GM21423 (cell line): ENCODE results near the gene FRMD7.
"Not testable (repeated sequence)": the region's sequence is repeated elsewhere in the genome, so short reads cannot be mapped to it uniquely, and the experiment has no call there.

ENCODE experiments used
- ATAC-seq: cut with Tn5 transposase; IDR thresholded peaks from one replicate; pipeline ENCODE4 v1.9.1; 2021; ENCODE audit warnings: mild to moderate bottlenecking, moderate library complexity; ENCODE audit not compliant: unreplicated experiment

Gene FRMD7, protein sequence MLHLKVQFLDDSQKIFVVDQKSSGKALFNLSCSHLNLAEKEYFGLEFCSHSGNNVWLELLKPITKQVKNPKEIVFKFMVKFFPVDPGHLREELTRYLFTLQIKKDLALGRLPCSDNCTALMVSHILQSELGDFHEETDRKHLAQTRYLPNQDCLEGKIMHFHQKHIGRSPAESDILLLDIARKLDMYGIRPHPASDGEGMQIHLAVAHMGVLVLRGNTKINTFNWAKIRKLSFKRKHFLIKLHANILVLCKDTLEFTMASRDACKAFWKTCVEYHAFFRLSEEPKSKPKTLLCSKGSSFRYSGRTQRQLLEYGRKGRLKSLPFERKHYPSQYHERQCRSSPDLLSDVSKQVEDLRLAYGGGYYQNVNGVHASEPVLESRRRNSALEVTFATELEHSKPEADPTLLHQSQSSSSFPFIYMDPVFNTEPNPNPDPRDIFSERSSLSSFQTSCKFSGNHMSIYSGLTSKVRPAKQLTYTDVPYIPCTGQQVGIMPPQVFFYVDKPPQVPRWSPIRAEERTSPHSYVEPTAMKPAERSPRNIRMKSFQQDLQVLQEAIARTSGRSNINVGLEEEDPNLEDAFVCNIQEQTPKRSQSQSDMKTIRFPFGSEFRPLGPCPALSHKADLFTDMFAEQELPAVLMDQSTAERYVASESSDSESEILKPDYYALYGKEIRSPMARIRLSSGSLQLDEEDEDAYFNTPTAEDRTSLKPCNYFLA

DNA sequence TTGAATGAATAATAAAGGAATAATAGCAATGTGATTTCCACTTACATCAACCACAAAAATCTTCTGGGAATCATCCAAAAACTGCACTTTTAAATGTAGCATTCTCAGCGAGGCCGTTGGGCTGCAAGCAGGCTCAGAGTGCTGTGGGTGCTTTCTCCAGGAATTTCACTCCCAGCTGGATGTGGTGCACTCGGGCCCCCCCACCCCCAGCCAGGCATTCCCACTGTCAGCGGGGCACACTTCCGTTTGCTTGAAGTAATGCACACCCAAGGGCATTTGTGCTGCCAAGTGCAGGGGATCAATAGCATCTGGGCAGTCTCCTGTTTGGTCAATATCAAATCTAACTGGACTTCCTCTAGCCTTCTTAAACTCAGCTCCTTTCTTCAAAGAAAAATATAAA, at the start of gene FRMD7:
Gene FRMD7, minus strand, starts transcription at position 278 of the 400 bp plus-strand sequence. Its CDS starts 176 bp downstream, at position 102.
- no peak for ATAC-seq

DNA sequence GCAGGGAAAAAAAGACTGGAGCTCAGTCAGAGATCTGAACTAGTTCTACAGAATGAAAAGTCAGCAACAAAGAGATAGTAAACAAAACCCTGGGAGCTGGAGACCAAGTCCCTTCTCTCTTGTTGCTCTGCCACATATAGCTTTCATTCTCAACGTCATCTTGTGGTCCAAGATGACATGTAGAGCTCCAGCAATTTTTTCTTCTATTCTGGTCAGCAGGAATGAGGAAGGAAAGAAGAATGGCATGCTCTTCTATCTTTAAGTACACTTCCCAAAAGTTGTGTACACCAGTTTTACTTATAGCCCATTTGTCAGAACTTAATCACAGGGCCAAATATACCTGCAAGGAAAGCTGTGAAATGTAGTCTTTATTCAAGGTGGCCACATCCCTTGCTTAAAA, 45.8 kb upstream of the FRMD7 start:
- ATAC-seq: no peak

DNA sequence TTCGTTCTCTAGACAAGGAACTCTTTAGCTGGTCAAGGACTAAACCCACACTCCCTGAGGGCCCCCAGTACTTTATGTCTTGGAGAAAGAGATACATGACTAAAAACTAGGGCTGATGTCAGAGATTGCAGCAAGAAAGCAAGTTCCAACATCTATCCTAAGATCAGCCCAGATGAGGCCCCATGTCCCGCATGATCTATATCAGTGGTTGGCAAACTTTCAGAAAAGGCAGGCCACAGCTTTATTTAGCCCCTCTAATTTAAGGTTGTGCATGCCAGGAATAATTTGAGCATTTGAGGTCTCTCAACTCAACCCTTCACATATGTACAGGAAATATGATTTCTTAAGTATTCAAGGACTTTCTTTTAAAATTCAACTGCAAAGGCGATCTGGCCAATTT, 44.1 kb upstream of the FRMD7 start:
- no peak for ATAC-seq

DNA sequence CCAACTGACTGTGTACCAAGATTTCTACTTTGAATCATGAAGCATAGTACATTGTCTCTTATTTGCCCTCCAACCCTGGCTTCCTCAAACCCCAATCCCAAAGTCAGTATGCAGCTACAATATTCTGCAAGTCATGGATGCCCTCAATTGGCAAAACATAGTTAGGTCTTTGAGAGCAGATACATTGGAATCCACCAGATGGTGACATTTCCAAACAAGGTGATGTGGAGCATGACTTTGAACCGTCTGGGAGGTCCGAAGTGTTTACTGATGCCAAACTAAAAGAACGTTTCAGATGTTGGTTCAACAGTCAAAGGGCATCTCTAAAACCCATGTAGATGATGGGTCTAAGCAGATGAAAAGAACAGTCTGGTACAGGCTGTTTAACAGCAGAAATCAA, 43.7 kb upstream of the FRMD7 start:
- ATAC-seq: no peak

DNA sequence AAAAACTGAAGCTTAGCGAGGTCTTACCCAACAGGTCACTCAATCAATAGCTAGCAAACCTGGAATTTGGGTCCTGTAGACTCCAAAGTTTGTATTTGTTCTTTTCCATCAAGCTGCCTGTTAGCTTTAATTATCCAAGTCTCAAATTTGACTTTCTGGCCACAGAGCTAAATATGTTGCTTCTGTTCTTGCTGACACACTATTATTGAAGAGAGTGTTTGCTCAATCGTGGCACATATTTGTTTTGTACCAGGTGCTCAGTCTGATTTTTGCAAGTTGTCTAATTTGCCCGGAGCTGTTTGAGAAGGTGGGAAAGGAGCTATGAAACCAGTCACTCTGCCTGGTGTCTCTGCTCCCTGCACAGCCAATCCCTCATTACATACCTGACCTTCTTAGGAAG, 41.7 kb upstream of the FRMD7 start:
- ATAC-seq: no peak

DNA sequence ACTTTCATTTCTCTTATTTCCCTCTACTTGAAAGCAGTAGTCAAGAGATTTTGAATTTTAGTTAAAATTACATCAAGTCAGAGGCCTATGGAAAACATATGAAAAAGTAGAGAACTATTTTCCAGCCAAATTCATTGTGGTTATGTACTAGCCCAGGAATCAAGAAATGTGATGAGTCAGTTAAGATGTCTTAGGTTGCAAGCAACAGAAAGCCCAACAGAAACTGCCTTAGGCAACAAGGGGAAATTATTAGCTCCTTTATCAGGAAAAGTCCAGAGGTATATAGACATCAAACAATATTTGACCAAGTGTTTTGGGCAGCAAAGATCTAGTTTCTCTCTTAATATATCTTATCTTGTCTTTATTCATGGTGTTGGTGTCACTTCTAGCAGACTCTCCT, 37.8 kb upstream of the FRMD7 start:
- no peak for ATAC-seq

DNA sequence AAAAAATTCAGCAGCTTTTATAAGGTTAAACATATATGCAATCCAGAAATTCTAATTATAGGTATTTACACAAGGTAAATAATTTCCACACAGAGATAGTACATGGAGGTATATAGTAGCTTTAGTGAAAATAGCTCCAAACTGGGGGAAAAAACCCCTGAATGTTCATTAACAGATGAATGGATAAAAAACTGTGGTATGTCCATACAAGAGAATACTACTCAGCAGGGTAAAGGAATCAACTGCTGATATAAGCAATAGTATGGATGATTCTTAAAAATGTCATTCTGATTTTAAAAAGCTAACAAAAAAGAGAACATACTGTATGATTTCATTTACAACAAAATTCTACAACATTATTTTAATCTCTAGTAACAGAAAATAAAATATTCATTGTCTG, 37.2 kb upstream of the FRMD7 start:
- ATAC-seq: no peak

DNA sequence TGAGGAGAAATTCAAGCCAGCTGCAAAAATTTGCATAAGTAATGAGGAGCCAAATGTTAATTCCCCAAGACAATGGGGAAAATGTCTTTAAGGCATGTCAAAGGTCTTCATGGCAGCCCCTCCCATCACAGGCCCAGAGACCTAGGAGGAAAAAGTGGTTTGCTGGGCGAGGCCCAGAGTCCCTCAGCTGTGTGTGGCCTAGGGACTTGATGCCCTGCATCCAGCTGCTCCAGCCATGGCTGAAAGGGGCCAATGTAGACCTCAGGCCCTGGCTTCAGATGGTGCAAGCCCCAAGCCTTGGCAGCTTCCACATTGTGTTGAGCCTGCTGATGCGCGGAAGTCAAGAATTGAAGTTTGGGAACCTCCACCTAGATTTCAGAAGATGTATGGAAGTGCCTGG, 35.3 kb upstream of the FRMD7 start:
- ATAC-seq: not testable (repeated sequence)

DNA sequence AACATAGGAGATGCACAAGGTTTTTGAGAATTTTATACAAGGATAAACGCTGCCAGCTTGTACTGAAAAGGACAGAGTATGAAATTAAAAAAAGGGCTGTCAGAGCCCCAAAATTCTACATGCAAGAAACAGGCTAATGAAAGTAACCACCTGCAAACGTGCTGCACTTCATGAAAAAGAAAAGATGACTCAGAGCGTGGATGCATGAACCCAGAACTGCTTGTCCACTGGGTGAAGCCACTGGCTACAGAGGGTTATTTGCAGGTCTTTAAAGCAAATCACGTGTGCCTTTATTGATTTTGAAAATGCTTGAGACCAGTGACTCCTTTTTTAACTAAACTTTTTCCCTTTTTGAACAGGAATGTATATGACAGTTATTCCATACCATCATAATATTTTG, 25.3 kb upstream of the FRMD7 start:
- no peak for ATAC-seq

DNA sequence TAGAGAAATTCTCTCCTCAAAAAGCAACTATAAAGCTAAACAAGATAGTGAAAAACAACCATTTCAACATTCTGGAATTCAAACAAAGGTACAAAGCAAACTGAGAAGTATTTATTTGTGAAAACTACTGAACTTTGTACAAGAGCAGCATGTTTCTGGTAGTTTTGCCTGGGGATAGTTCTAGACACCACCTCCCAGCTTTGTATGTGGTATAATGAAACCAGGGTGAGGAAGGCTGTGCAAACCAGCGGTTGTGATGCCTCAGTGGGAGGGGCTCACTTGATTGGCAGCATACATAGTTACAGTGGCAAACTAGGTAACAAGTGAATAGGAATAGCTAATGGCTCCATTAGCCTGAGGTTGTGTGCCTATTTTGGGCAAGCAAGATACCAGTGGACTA, 18.6 kb upstream of the FRMD7 start:
- ATAC-seq: no peak

DNA sequence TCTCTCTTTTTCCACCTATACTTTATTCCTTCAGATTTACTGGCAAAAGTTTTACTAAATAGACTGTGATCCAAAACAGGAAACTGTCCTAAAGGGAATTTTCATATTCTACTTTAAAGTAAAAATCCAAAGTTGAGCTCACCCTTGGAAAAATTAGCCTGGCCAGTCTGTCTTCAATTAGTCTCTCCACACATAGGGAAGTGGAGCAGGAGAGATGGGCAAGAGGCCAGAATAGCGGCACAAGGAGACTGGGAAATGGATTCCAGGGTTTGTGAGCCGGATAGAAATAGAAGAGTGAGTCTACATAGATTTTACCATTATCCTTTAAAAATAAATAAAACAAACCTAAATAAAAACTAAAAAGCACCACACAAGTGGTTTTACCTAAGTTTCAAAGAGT, 16.2 kb upstream of the FRMD7 start:
- no peak for ATAC-seq

DNA sequence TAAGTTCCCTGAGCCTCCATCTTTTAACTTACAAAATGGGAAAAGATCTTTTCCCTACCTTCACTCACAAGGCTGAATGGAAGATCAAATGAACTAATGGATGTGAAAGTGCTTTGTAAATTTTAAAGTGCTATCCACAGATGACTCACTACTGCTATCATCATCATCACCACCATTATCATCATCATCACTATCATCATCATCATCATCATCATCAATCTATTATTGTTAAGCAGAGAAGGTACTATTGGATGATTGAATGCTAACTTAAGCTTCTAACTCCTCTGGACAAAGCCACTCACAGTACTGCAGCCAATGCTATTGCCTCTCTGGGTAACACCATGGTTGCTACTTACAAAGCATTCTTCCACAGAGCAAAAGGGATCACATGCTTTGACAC, 1.9 kb downstream of the FRMD7 start:
- no peak for ATAC-seq

DNA sequence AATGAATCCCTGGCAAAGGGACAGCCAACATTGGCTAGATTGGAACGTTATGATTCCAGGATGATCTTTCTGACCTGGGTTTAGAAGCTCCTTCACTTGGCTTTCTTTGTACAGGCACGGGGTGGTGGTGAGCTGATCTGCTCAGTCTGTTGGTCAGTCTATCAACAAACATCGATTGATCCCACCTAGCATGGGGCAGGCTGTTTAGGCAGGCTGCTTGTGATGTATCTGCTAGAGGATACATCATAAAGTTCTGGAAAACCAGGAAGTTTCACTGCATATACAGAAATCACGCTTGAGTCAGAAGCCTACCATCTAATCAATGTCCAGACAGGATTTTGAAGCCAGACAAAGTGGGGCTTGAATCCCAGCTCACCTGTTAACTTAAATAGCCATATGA, 6.9 kb downstream of the FRMD7 start:
- ATAC-seq: no peak

DNA sequence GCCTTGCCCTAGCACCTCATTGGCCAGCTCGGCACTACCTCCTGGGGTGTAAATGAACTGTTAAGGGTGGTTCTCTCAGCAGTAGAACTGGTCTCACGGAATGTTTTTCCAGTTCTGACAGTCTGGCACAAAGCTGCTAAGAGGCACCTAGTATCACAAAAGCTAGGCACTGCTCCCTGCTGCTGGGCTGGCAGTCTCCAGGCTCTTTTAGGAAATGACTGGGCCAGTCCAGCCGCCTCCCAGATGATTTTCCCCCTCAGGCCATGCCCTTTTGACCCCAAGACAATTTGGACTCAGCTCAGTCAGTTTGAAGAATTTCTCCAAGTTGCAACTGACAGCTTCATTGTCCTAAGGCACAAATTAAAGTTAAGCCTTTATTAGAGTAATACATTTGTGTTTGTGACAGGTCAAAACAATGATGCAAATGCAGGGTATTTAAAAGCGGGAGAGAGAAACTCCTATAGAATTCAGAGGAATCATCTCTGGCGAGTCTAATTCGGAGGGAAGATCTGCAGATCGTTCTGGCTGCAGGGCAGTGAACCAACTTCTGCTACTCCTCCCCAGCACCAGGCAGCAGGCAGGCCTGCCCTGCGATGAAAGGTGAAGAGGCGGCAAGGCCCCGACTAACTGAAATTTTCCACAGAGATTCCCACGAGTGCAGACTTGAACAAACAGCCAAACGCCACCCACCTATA, 7.9 kb downstream of the FRMD7 start:
- ATAC-seq: no peak

DNA sequence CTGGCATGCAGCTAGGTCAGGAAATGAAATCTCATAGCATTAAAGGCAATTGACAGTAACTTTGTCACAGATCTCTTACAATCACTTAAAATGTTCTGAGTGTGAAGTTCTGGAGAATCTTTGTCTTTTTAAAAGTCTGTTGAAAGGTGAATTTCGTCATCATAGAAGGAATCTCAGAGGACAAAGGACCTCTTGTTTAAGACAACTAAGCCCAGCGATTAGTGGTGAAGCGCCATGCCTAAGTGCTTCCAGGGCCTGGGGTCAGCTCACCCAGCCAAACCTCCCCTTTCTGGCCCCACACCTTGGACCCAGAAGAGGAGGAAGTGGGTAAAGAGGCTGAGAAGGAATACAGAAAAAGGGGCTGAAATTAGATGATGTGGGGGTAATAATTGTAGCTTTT, 8.5 kb downstream of the FRMD7 start:
- ATAC-seq: no peak

DNA sequence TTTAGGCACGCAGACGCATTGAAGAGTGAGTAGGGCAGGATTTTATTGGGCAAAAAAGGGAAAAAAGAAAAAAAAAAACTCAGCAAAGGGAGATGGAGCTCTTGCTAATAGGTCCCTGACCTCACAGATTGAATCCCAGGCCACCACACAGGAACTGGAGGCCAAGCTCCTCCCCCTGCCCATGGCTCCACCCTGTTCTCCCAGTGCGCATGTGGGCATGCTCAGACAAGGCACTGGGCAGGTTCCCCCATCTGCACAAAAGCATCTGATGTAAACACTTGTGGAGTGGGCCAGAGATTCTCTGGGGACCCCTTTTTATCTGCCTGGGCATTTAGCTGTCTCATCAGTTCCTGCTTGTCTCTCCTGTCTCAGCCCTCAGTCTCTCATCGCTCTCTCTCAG, 9.5 kb downstream of the FRMD7 start:
- ATAC-seq: no peak

DNA sequence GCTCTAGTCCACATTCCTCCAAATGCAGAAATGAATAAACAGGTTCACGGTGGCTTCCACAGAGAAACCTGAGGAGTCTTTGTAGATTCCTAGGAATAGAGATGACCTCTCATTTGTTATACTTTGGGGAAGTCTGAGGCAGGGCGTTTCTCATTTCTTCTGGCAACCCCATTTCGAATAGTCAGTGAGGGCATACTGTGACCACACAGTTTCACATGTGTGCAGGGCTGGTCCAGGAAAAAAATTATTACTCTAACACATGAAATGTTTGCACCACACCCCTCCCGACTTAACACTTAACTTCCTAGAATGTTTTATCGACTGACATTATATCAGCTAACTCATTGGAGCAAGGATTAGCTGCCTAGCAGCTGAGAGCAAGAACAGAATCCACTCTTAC, 12.0 kb downstream of the FRMD7 start:
- no peak for ATAC-seq

DNA sequence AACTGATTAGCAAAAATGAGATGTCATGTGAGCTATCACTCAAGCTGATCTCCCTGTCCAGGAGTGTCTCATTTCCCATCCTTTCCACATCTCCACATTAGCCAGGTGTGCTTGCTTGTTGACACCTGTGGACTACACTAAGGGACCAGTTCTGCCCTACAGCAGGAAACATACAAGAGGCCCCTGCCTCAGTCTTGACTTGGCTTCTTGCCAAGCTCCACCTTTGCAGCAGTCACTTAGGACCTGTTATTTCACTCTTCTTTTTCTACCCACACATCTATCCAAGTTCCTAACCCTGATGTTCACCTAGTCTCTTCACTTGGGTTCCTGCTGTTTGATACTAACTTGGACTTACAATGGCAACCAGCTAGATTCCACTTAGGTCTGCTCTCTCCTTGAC, 13.2 kb downstream of the FRMD7 start:
- ATAC-seq: no peak

DNA sequence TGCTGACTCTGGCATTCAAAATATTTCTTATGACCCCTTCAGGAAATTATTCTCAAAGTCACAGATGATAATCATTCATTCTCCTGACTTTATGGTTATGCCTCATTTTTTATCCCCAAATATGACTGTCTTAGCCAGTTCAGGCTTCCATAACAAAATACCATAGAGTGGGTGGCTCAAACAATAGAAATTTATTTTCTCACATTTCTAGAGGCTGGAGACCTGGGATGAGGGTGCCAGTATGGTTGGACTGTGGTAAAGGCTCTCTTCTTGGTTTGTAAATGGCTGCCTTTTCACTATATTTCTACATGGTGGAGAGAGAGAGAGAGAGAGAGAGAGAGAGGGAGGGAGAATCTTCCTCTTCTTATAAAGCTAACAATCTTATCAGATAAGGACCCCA, 20.5 kb downstream of the FRMD7 start:
- ATAC-seq: no peak

DNA sequence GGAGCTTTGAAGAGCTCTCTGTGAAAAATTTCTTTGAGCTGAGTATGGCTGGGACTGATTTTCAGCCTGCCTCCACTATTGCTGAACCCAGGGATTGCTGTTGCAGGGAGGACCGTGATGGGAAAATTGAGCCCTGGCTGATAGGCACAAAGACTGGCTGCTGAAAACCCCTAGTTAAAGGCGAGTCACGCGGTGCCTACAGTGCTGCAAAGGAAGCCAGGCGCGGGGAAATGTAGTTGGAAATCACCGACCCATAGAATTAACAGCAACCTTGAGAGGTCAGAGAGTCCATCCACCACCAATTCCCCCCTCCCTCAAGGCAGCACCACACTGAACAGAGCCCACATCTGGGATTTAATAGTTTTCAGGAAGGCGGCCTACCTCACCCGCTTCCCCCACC, 26.0 kb downstream of the FRMD7 start:
- ATAC-seq: no peak

DNA sequence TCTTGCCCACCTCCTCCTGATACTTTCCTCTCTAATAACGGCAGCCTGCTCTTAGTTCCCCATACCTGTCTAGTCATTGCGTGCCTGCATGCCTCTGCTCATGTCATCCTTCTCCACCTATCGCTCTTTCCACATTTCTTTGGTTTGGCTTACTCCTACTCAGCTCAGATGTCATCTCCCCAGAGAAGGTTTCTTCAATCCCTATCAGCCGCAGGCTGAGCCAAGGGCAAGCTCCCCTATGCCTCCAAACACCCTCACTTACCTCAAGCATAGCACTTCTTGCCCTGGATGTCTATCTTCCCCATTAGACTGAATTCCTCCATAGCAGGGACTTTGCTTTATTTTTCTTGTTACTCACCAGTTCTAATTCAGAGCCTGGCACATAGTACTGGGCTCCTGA, 26.6 kb downstream of the FRMD7 start:
- ATAC-seq: no peak

DNA sequence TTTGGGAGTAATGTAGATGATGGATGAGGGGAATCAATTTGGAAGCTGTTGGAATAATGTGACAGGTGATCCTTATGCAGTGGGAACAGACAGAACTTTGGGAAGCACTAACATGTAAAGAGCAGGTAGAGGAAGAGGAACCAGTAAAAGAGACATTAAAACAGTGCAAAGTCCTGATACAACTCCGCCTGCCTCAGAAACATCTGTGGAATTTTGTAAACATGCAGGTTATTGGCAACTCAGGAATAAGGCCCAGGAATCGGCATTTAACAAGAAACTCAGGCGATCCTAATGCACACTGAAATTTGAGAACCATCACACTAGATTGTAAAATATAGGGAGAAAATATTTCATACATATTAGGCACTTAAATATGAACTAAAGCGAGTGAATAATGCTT, 29.1 kb downstream of the FRMD7 start:
- not testable (repeated sequence) for ATAC-seq
